ENCODE data around the gene DNMT1. TPM values are rescaled to one million over a fixed set of nuclear protein-coding genes. Genes with fewer than 3 reads are reported as not detected.

Gene DNMT1
- polyA plus RNA-seq, 1 donor from 2014 or later: 58.4 TPM

GRCh38 chr19:10141479-10141878 is 53.3 kb downstream of the DNMT1 start:
- no peak overlapping the region for H2AFZ ChIP-seq (ENCODE audit: low read depth, low read length)
- no peaks in the 10 kb centered on the region for H3K27me3 ChIP-seq (ENCODE audit: insufficient read depth, low read depth, low read length)
- H3K27ac ChIP-seq (ENCODE audit: low read length): no peak overlapping the region
- no peak overlapping the region for H3K4me2 ChIP-seq (ENCODE audit: low read length)
- no peak overlapping the region for H3K9ac ChIP-seq (ENCODE audit: low read length)
- TF ChIP-seq TAF1 (IDR thresholded peaks at IDR 0.05; ENCODE audit: low read depth) (no peak), EZH2 (IDR thresholded peaks at IDR 0.05; ENCODE audit: borderline replicate concordance, insufficient read depth, low read length, poor library complexity, severe bottlenecking) (no peak), MXI1 (conservative IDR thresholded peaks at IDR 0.05; ENCODE audit: poor library complexity, severe bottlenecking) (no peak), RAD21 (conservative IDR thresholded peaks at IDR 0.05) (no peak), POLR2AphosphoS5 (IDR thresholded peaks at IDR 0.05) (no peak), CTCF (IDR thresholded peaks at IDR 0.05; ENCODE audit: poor library complexity, severe bottlenecking) (no peak), EP300 (conservative IDR thresholded peaks at IDR 0.05; ENCODE audit: poor library complexity, severe bottlenecking) (no peak), SMC3 (conservative IDR thresholded peaks at IDR 0.05; ENCODE audit: poor library complexity) (no peak)
- TF ChIP-seq, protein P1, sequence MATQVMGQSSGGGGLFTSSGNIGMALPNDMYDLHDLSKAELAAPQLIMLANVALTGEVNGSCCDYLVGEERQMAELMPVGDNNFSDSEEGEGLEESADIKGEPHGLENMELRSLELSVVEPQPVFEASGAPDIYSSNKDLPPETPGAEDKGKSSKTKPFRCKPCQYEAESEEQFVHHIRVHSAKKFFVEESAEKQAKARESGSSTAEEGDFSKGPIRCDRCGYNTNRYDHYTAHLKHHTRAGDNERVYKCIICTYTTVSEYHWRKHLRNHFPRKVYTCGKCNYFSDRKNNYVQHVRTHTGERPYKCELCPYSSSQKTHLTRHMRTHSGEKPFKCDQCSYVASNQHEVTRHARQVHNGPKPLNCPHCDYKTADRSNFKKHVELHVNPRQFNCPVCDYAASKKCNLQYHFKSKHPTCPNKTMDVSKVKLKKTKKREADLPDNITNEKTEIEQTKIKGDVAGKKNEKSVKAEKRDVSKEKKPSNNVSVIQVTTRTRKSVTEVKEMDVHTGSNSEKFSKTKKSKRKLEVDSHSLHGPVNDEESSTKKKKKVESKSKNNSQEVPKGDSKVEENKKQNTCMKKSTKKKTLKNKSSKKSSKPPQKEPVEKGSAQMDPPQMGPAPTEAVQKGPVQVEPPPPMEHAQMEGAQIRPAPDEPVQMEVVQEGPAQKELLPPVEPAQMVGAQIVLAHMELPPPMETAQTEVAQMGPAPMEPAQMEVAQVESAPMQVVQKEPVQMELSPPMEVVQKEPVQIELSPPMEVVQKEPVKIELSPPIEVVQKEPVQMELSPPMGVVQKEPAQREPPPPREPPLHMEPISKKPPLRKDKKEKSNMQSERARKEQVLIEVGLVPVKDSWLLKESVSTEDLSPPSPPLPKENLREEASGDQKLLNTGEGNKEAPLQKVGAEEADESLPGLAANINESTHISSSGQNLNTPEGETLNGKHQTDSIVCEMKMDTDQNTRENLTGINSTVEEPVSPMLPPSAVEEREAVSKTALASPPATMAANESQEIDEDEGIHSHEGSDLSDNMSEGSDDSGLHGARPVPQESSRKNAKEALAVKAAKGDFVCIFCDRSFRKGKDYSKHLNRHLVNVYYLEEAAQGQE (IDR thresholded peaks at IDR 0.05; ENCODE audit: borderline replicate concordance): no peak
- peaks cover 4% of the 10 kb centered on the region for H3K36me3 ChIP-seq (ENCODE audit: insufficient read depth, low read length)
- no peaks in the 10 kb centered on the region for H3K9me3 ChIP-seq (ENCODE audit: low read length)
- no peaks in the 10 kb centered on the region for H3K9me2 ChIP-seq (ENCODE audit: insufficient read depth, low read length)
- no peaks in the 10 kb centered on the region for H4K20me1 ChIP-seq (ENCODE audit: insufficient read depth)
- no peaks in the 10 kb centered on the region for H3F3A ChIP-seq (ENCODE audit: insufficient read depth, low read length, poor library complexity, severe bottlenecking)
- H3K4me3 ChIP-seq (ENCODE audit: low read length): no peak overlapping the region
- H3K79me2 ChIP-seq (replicated peaks; ENCODE audit: insufficient read depth, low read length): no peaks in the 10 kb centered on the region

GRCh38 chr19:10139952-10140351 is 54.8 kb downstream of the DNMT1 start:
- no peak overlapping the region for H2AFZ ChIP-seq (ENCODE audit: low read depth, low read length)
- no peak overlapping the region for H3K9ac ChIP-seq (ENCODE audit: low read length)
- no peaks in the 10 kb centered on the region for H3K9me3 ChIP-seq (ENCODE audit: low read length)
- no peak overlapping the region for H3K4me3 ChIP-seq (ENCODE audit: low read length)
- no peak overlapping the region for H3K4me2 ChIP-seq (ENCODE audit: low read length)
- H3K9me2 ChIP-seq (ENCODE audit: insufficient read depth, low read length): no peaks in the 10 kb centered on the region
- TF ChIP-seq, protein P1 (IDR thresholded peaks at IDR 0.05; ENCODE audit: borderline replicate concordance): no peak
- TF ChIP-seq POLR2AphosphoS5 (IDR thresholded peaks at IDR 0.05) (no peak), RAD21 (conservative IDR thresholded peaks at IDR 0.05) (no peak), EP300 (conservative IDR thresholded peaks at IDR 0.05; ENCODE audit: poor library complexity, severe bottlenecking) (no peak), SMC3 (conservative IDR thresholded peaks at IDR 0.05; ENCODE audit: poor library complexity) (no peak), TAF1 (IDR thresholded peaks at IDR 0.05; ENCODE audit: low read depth) (no peak), CTCF (IDR thresholded peaks at IDR 0.05; ENCODE audit: poor library complexity, severe bottlenecking) (no peak), EZH2 (IDR thresholded peaks at IDR 0.05; ENCODE audit: borderline replicate concordance, insufficient read depth, low read length, poor library complexity, severe bottlenecking) (no peak), MXI1 (conservative IDR thresholded peaks at IDR 0.05; ENCODE audit: poor library complexity, severe bottlenecking) (no peak)
- no peaks in the 10 kb centered on the region for H3F3A ChIP-seq (ENCODE audit: insufficient read depth, low read length, poor library complexity, severe bottlenecking)
- no peak overlapping the region for H3K27ac ChIP-seq (ENCODE audit: low read length)
- peaks cover 4% of the 10 kb centered on the region for H3K36me3 ChIP-seq (ENCODE audit: insufficient read depth, low read length)
- H3K27me3 ChIP-seq (ENCODE audit: insufficient read depth, low read depth, low read length): no peaks in the 10 kb centered on the region
- H3K79me2 ChIP-seq (replicated peaks; ENCODE audit: insufficient read depth, low read length): no peaks in the 10 kb centered on the region
- H4K20me1 ChIP-seq (ENCODE audit: insufficient read depth): no peaks in the 10 kb centered on the region
